ENCODE results near the gene FOXP1. TPM values are rescaled to one million over a fixed set of nuclear protein-coding genes. Genes with fewer than 3 reads are reported as not detected.

FOXP1 gene
- total RNA-seq, 2 donors from 2014 or later, result 42.1 to 50.0 TPM

- intact Hi-C loops (cut with DNase I), result no loop called here
- ATAC-seq, result no peak
- DNase-seq, result no peak
Observed at GRCh38 chr3:71378509-71378908, 205.0 kb downstream of the FOXP1 start.

GRCh38 chr3:71376911-71377310 lies 206.6 kb downstream of the FOXP1 start:
- intact Hi-C loops (cut with DNase I), result no loop called here
- no peak for DNase-seq
- ATAC-seq, result no peak

GRCh38 chr3:71376503-71376902 lies 207.0 kb downstream of the FOXP1 start:
- ATAC-seq (no peak), DNase-seq (no peak)
- intact Hi-C loops (cut with DNase I), result no loop called here

- ATAC-seq, result no peak
- intact Hi-C loops (cut with DNase I), result no loop called here
- DNase-seq, result no peak
Observed at GRCh38 chr3:71374582-71374981, 208.9 kb downstream of the FOXP1 start.

GRCh38 chr3:71372911-71373637 lies 210.5 kb downstream of the FOXP1 start:
- DNase-seq (no peak), ATAC-seq (no peak)
- intact Hi-C loops (cut with DNase I), result no loop called here

GRCh38 chr3:71372241-71372768 lies 211.2 kb downstream of the FOXP1 start:
- ATAC-seq (no peak), DNase-seq (no peak)
- intact Hi-C loops (cut with DNase I), result no loop called here

GRCh38 chr3:71371282-71371681 lies 212.2 kb downstream of the FOXP1 start:
- ATAC-seq, result no peak
- intact Hi-C loops (cut with DNase I), result no loop called here
- DNase-seq, result no peak

GRCh38 chr3:71370467-71370866 lies 213.1 kb downstream of the FOXP1 start:
- intact Hi-C loops (cut with DNase I), result no loop called here
- no peak for DNase-seq
- no peak for ATAC-seq

GRCh38 chr3:71369701-71370391 lies 213.7 kb downstream of the FOXP1 start:
- no peak for DNase-seq
- ATAC-seq, result peak; percentile 57 to 71
- intact Hi-C loops (cut with DNase I), result no loop called here

GRCh38 chr3:71366988-71367604 lies 216.4 kb downstream of the FOXP1 start:
- intact Hi-C loops (cut with DNase I), result no loop called here
- no peak for DNase-seq
- no peak for ATAC-seq

GRCh38 chr3:71361334-71361890 lies 222.1 kb downstream of the FOXP1 start:
- intact Hi-C loops (cut with DNase I), result no loop called here
- DNase-seq (no peak), ATAC-seq (no peak)

- intact Hi-C loops (cut with DNase I), result no loop called here
- no peak for ATAC-seq
- DNase-seq, result no peak
Observed at GRCh38 chr3:71360764-71361163, 222.8 kb downstream of the FOXP1 start.

GRCh38 chr3:71360180-71360579 lies 223.3 kb downstream of the FOXP1 start:
- no peak for ATAC-seq
- intact Hi-C loops (cut with DNase I), result no loop called here

GRCh38 chr3:71358243-71358642 lies 225.3 kb downstream of the FOXP1 start:
- ATAC-seq, result no peak
- DNase-seq, result no peak
- intact Hi-C loops (cut with DNase I), result no loop called here

More at GRCh38 chr3:71360180-71360579, 223.3 kb downstream of the FOXP1 start:
- no peak for DNase-seq

GRCh38 chr3:71356265-71356664 lies 227.3 kb downstream of the FOXP1 start:
- intact Hi-C loops (cut with DNase I), result no loop called here
- no peak for DNase-seq
- ATAC-seq, result peak in 1 of 2 donors; percentile 58

GRCh38 chr3:71355862-71356261 lies 227.7 kb downstream of the FOXP1 start:
- DNase-seq (no peak), ATAC-seq (peak in 1 of 2 donors; percentile 24)
- intact Hi-C loops (cut with DNase I), result no loop called here

GRCh38 chr3:71355037-71355436 lies 228.5 kb downstream of the FOXP1 start:
- ATAC-seq (no peak), DNase-seq (no peak)
- intact Hi-C loops (cut with DNase I), result no loop called here

GRCh38 chr3:71351403-71352149 lies 232.0 kb downstream of the FOXP1 start:
- ATAC-seq (no peak), DNase-seq (no peak)
- intact Hi-C loops (cut with DNase I), result no loop called here

- DNase-seq (no peak), ATAC-seq (peak in 1 of 2 donors; percentile 60)
Observed at GRCh38 chr3:71350998-71351397, 232.5 kb downstream of the FOXP1 start.

More at GRCh38 chr3:71350998-71351397, 232.5 kb downstream of the FOXP1 start:
- intact Hi-C loops (cut with DNase I), result no loop called here

All from left cardiac atrium (tissue), 4 donors.